Measurements from ENCODE around the gene ATP2A3. TPM values are rescaled to one million over a fixed set of nuclear protein-coding genes. Genes with fewer than 3 reads are reported as not detected.

Gene ATP2A3
- total RNA-seq, 1 experiment from 2014 or later, result 4.5 TPM

- BruUV-seq (replicated peaks), result no TSS peak
- Mint-ChIP-seq H3K9me3 (ENCODE audit: low read depth, unreplicated experiment) (no peaks in the 10 kb centered on the region), H3K4me3 (ENCODE audit: low read depth, unreplicated experiment) (peak overlapping the region; percentile 65), H3K27me3 (ENCODE audit: unreplicated experiment) (peaks cover 13% of the 10 kb centered on the region), H3K27ac (ENCODE audit: unreplicated experiment) (peak overlapping the region; percentile 43), H3K36me3 (ENCODE audit: insufficient read depth, unreplicated experiment) (peaks cover 40% of the 10 kb centered on the region), H3K4me1 (ENCODE audit: low read depth, unreplicated experiment) (peaks cover 35% of the 10 kb centered on the region)
- intact Hi-C loops (cut with micrococcal nuclease; ENCODE audit: unreplicated experiment), result no loop called here
- DNase-seq, result no peak
- CTCF ChIA-PET, result interaction anchor here (1.2 to 1.3 kb wide), 3 partner anchors 12 to 45 kb away, joined by 3 to 7 read pairs (median 5); partner anchors contain the start of gene NCBP3
- TF ChIP-seq CTCF (IDR thresholded peaks at IDR 0.05; ENCODE audit: unreplicated experiment), result no peak
Measured at GRCh38 chr17:3890878-3891219, 73.4 kb downstream of the ATP2A3 start.

- peaks cover 13% of the 10 kb centered on the region for H3K27me3 Mint-ChIP-seq (ENCODE audit: unreplicated experiment)
- H3K4me3 Mint-ChIP-seq (ENCODE audit: low read depth, unreplicated experiment), result no peak overlapping the region
- H3K36me3 Mint-ChIP-seq (ENCODE audit: insufficient read depth, unreplicated experiment), result peaks cover 40% of the 10 kb centered on the region
- CTCF ChIA-PET, result interaction anchor here (1.2 to 1.3 kb wide), 3 partner anchors 12 to 44 kb away, joined by 3 to 7 read pairs (median 5); partner anchors contain the start of gene NCBP3
- intact Hi-C loops (cut with micrococcal nuclease; ENCODE audit: unreplicated experiment), result no loop called here
- no TSS peak for BruUV-seq (replicated peaks)
- no peak for TF ChIP-seq CTCF (IDR thresholded peaks at IDR 0.05; ENCODE audit: unreplicated experiment)
- peaks cover 35% of the 10 kb centered on the region for H3K4me1 Mint-ChIP-seq (ENCODE audit: low read depth, unreplicated experiment)
- no peaks in the 10 kb centered on the region for H3K9me3 Mint-ChIP-seq (ENCODE audit: low read depth, unreplicated experiment)
- DNase-seq, result peak; percentile 76
- peak overlapping the region; percentile 43 for H3K27ac Mint-ChIP-seq (ENCODE audit: unreplicated experiment)
Measured at GRCh38 chr17:3890082-3890877, 74.0 kb downstream of the ATP2A3 start.

- Mint-ChIP-seq H3K4me3 (ENCODE audit: low read depth, unreplicated experiment) (no peak overlapping the region), H3K4me1 (ENCODE audit: low read depth, unreplicated experiment) (peaks cover 35% of the 10 kb centered on the region), H3K27me3 (ENCODE audit: unreplicated experiment) (peaks cover 13% of the 10 kb centered on the region), H3K9me3 (ENCODE audit: low read depth, unreplicated experiment) (no peaks in the 10 kb centered on the region), H3K27ac (ENCODE audit: unreplicated experiment) (no peak overlapping the region), H3K36me3 (ENCODE audit: insufficient read depth, unreplicated experiment) (peaks cover 40% of the 10 kb centered on the region)
- intact Hi-C loops (cut with micrococcal nuclease; ENCODE audit: unreplicated experiment), result no loop called here
- no peak for DNase-seq
- no peak for TF ChIP-seq CTCF (IDR thresholded peaks at IDR 0.05; ENCODE audit: unreplicated experiment)
- BruUV-seq (replicated peaks), result no TSS peak
- CTCF ChIA-PET, result interaction anchor here (1.2 to 1.3 kb wide), 3 partner anchors 11 to 43 kb away, joined by 3 to 7 read pairs (median 5); partner anchors contain the start of gene NCBP3
Measured at GRCh38 chr17:3889325-3890012, 74.8 kb downstream of the ATP2A3 start.

GRCh38 chr17:3888343-3889171, 75.7 kb downstream of the ATP2A3 start:
- H3K4me1 Mint-ChIP-seq (ENCODE audit: low read depth, unreplicated experiment), result peaks cover 35% of the 10 kb centered on the region
- DNase-seq, result peak; percentile 66
- TF ChIP-seq CTCF (IDR thresholded peaks at IDR 0.05; ENCODE audit: unreplicated experiment), result no peak
- CTCF ChIA-PET, result no interaction called here
- no peaks in the 10 kb centered on the region for H3K9me3 Mint-ChIP-seq (ENCODE audit: low read depth, unreplicated experiment)
- peak overlapping the region; percentile 26 for H3K4me3 Mint-ChIP-seq (ENCODE audit: low read depth, unreplicated experiment)
- intact Hi-C loops (cut with micrococcal nuclease; ENCODE audit: unreplicated experiment), result no loop called here
- H3K36me3 Mint-ChIP-seq (ENCODE audit: insufficient read depth, unreplicated experiment), result peaks cover 38% of the 10 kb centered on the region
- H3K27ac Mint-ChIP-seq (ENCODE audit: unreplicated experiment), result no peak overlapping the region
- BruUV-seq (replicated peaks), result TSS peak; percentile 22
- peaks cover 13% of the 10 kb centered on the region for H3K27me3 Mint-ChIP-seq (ENCODE audit: unreplicated experiment)
